ENCODE measurements around the gene ANKRD63. TPM values are rescaled to one million over a fixed set of nuclear protein-coding genes. Genes with fewer than 3 reads are reported as not detected.

ANKRD63 gene
- total RNA-seq, 1 donor from 2014 or later: 0.25 TPM

DNA sequence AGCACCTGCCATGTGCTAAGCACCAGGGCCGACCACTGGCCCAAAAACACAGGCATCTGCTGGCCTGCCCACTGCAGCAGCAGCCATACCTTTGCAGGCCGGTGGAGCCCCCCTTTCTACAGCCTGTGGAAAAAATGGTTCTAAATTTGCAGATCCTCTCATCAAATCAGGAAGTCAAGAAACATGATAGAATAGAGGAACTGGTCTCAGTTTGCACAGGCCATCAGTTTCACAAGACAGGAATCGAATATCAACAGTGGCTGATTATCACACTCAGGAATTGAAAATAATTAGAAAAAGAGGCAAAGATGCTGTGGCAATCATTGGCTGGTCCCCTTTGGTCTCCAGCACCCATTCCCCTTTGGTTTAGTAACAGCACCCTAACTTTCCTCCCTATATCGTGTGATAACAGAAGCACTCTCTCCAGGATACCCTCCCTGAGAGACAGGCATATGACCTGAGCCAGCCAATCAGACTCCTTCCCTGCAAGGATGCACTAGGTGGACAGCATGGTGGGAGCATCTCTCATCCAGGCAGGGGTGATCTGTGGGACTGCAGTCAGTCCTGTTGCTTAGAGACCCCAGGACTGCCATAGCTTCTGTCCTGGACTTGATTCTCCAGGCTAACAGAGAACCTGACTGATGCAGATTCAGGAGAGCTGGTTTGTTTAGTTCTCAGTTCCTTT is 47.5 kb downstream of the ANKRD63 start:
- TF ChIP-seq, protein P1, sequence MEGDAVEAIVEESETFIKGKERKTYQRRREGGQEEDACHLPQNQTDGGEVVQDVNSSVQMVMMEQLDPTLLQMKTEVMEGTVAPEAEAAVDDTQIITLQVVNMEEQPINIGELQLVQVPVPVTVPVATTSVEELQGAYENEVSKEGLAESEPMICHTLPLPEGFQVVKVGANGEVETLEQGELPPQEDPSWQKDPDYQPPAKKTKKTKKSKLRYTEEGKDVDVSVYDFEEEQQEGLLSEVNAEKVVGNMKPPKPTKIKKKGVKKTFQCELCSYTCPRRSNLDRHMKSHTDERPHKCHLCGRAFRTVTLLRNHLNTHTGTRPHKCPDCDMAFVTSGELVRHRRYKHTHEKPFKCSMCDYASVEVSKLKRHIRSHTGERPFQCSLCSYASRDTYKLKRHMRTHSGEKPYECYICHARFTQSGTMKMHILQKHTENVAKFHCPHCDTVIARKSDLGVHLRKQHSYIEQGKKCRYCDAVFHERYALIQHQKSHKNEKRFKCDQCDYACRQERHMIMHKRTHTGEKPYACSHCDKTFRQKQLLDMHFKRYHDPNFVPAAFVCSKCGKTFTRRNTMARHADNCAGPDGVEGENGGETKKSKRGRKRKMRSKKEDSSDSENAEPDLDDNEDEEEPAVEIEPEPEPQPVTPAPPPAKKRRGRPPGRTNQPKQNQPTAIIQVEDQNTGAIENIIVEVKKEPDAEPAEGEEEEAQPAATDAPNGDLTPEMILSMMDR (IDR thresholded peaks at IDR 0.05): no peak
- Mint-ChIP-seq H3K9me3 (ENCODE audit: low read depth) (no peaks in the 10 kb centered on the region), H3K36me3 (ENCODE audit: low read depth) (no peaks in the 10 kb centered on the region), H3K4me1 (ENCODE audit: low read depth) (peaks cover 8% of the 10 kb centered on the region), H3K27me3 (ENCODE audit: low read depth) (peaks cover 4% of the 10 kb centered on the region), H3K27ac (ENCODE audit: unreplicated experiment) (no peak overlapping the region), H3K4me3 (ENCODE audit: unreplicated experiment) (no peak overlapping the region)
- DNase-seq (ENCODE audit: low spot score): no peak

DNA sequence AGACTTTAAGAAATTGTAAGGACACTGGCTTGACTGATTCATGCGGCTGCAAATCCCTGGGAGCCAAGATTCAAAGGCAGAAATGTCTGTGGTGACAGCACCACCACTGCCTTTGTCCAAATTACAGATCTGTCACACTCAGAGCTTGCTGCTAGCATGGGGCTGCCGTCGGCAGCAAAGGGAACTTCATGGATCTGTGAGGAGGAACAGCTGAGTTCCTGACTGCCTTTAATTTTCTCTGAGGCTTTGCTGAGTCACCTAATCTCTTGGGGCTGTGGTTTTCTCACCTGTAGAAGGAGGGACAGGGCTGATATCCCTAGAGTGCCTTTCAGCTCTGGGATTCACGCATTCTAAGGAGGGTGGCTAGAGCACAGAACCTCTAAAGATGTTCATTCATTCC is 48.1 kb downstream of the ANKRD63 start:
- H3K27ac Mint-ChIP-seq (ENCODE audit: unreplicated experiment): no peak overlapping the region
- H3K4me1 Mint-ChIP-seq (ENCODE audit: low read depth): peaks cover 8% of the 10 kb centered on the region
- no peaks in the 10 kb centered on the region for H3K36me3 Mint-ChIP-seq (ENCODE audit: low read depth)
- peaks cover 4% of the 10 kb centered on the region for H3K27me3 Mint-ChIP-seq (ENCODE audit: low read depth)
- TF ChIP-seq, protein P1 (IDR thresholded peaks at IDR 0.05): no peak
- H3K9me3 Mint-ChIP-seq (ENCODE audit: low read depth): no peaks in the 10 kb centered on the region
- no peak overlapping the region for H3K4me3 Mint-ChIP-seq (ENCODE audit: unreplicated experiment)
- DNase-seq (ENCODE audit: low spot score): no peak

DNA sequence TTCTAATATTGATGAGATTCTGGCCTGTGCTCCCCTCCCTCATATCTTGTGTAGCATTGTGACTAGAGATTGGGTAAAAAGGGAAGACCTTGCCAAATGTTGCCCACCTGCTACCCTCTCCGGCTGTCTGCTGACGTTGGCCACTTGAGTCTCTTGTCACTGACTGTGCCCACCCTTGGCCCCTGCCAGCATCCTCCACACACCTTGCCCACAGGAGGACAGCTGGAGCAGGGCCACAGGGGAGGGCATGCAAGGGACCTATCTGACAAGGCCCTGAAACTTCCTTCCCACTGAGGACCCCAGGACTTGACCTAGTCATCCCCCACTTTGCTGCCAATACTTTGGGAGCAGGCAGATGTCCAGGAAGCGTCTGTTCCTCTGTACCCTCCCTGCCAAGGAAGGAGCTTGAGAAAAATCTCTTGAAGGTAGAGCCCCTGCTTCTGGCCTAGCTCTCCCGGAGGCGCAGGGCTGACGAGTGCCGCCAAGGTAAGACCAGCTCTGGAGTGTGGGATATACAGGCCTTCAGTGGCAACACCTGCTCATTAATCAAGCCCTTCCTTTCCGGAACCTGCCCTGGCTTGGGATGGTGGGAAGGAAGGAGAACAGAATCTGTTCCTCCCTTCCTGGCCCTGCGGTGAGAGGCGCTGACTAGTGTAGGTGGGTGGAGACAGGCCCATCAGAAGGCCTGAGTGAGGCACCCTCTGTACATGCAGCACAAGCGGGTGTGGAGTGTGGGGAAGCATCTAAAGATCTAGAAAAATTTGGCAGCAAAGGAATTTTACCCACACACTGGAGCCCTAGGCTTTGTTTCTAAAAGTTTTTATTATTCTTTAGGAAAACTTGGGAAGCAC is 48.9 kb downstream of the ANKRD63 start:
- Mint-ChIP-seq H3K9me3 (ENCODE audit: low read depth) (no peaks in the 10 kb centered on the region), H3K36me3 (ENCODE audit: low read depth) (no peaks in the 10 kb centered on the region), H3K27me3 (ENCODE audit: low read depth) (peaks cover 4% of the 10 kb centered on the region), H3K4me1 (ENCODE audit: low read depth) (peaks cover 4% of the 10 kb centered on the region), H3K4me3 (ENCODE audit: unreplicated experiment) (no peak overlapping the region), H3K27ac (ENCODE audit: unreplicated experiment) (no peak overlapping the region)
- no peak for DNase-seq (ENCODE audit: low spot score)
- TF ChIP-seq, protein P1 (IDR thresholded peaks at IDR 0.05): no peak

DNA sequence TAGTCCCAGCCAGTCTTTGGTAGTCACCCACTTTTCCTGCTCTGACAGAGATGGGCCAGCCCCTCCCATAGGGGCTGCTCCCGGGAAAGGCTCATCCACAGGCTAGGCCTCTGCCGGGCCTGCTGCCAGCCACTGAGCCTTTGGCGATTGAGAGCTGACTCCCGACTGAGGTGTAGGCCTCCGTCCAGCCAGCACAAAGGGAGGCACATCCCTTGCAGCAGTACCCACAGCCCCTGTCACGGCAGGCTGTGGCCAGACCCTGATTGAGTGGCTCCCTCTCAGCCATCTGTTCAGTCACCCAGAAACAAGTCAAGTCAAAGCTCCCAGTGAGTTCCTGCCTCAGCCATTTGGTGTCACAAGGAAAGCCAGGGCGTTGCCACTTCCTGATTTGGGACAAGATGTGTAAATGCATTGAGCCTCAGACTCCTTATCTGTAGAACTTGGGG is 50.2 kb downstream of the ANKRD63 start:
- no peaks in the 10 kb centered on the region for H3K36me3 Mint-ChIP-seq (ENCODE audit: low read depth)
- H3K4me1 Mint-ChIP-seq (ENCODE audit: low read depth): no peaks in the 10 kb centered on the region
- H3K27ac Mint-ChIP-seq (ENCODE audit: unreplicated experiment): no peak overlapping the region
- no peak overlapping the region for H3K4me3 Mint-ChIP-seq (ENCODE audit: unreplicated experiment)
- TF ChIP-seq, protein P1 (IDR thresholded peaks at IDR 0.05): no peak
- no peaks in the 10 kb centered on the region for H3K9me3 Mint-ChIP-seq (ENCODE audit: low read depth)
- no peak for DNase-seq (ENCODE audit: low spot score)
- no peaks in the 10 kb centered on the region for H3K27me3 Mint-ChIP-seq (ENCODE audit: low read depth)

Other genes starting within 250 kb of the ANKRD63 start
- 144 to 199 TPM (median 146 TPM) in 3 replicates for gene SRP14, start 243.9 kb downstream of the ANKRD63 start, total RNA-seq
- gene BMF, start 174.2 kb downstream of the ANKRD63 start, total RNA-seq: 15.1 to 40.9 TPM (median 17.9 TPM) in 3 replicates
- 6.7 to 9.6 TPM (median 7.4 TPM) in 3 replicates for gene BUB1B, start 122.0 kb downstream of the ANKRD63 start, total RNA-seq
- gene PAK6, start 44.0 kb downstream of the ANKRD63 start, total RNA-seq: 0.37 to 0.41 TPM in 2 of 3 replicates, not detected in the other
- 1.4 to 3.4 TPM (median 2.8 TPM) in 3 replicates for gene PLCB2, start 24.9 kb upstream of the ANKRD63 start, total RNA-seq
- 68.8 to 128 TPM (median 80.6 TPM) in 3 replicates for gene INAFM2, start 40.6 kb upstream of the ANKRD63 start, total RNA-seq
- 55.4 to 60.0 TPM (median 58.0 TPM) in 3 replicates for gene CCDC9B, start 57.9 kb upstream of the ANKRD63 start, total RNA-seq
- not detected in 3 replicates for gene PHGR1, start 68.0 kb upstream of the ANKRD63 start, total RNA-seq
- 1.3 to 2.2 TPM (median 1.4 TPM) in 3 replicates for gene DISP2, start 75.2 kb upstream of the ANKRD63 start, total RNA-seq
- 20.9 to 28.4 TPM (median 27.9 TPM) in 3 replicates for gene KNSTRN, start 99.7 kb upstream of the ANKRD63 start, total RNA-seq
- 42.0 to 58.9 TPM (median 42.5 TPM) in 3 replicates for gene IVD, start 122.7 kb upstream of the ANKRD63 start, total RNA-seq
- gene BAHD1, start 157.9 kb upstream of the ANKRD63 start, total RNA-seq: 24.4 to 26.4 TPM (median 24.8 TPM) in 3 replicates
- 45.4 to 46.2 TPM (median 45.7 TPM) in 3 replicates for gene CHST14, start 187.9 kb upstream of the ANKRD63 start, total RNA-seq

All from chondrocyte (in vitro differentiated cells).